ENCODE measurements around the gene MLH3. TPM values are rescaled to one million over a fixed set of nuclear protein-coding genes. Genes with fewer than 3 reads are reported as not detected.

MLH3 gene
- total and polyA plus RNA-seq, 10 of the 15 experiments (the other 5 are each of a cell fraction or from before 2014, with no cell fraction given): 12.6 to 31.2 (median 19.6) TPM

DNA sequence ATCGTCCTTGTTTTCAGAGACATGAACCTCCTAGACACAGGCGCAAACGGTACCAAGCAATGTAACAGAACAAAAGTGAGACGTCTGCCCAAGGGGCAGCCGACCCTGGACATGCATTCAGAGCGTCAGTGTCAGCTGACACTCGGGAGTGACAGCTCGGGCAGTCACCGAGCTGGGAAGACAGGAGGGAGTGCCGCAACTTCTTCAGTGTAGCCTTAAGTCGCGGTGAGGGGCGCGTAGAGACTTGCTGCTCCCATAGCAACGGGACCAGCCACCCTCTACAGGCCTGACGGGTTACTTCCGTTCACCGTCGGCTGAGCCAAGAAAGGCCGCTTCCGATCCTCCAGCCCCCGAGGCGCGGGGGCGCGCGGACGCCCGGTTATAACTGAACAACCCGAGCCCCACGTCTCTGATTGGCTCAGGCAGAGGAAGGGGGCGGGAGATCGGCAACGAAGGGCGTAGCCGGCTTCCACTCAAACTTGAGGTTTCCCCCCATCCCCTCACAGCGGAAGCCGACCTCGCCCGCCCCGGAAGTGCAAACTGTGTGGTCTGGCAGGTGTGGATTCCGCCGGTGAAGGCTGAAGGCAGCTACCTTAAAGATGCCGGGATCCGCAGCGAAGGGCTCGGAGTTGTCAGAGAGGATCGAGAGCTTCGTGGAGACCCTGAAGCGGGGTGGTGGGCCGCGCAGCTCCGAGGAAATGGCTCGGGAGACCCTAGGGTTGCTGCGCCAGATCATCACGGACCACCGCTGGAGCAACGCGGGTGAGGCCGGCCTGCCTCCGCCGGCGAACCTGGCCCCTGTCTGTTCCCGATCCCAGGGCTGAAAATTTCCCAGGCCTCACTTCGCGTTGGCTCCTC is 48.6 kb downstream of the MLH3 start, which contains the start of gene EIF2B2 (continued):
- TF ChIP-seq, protein P1, sequence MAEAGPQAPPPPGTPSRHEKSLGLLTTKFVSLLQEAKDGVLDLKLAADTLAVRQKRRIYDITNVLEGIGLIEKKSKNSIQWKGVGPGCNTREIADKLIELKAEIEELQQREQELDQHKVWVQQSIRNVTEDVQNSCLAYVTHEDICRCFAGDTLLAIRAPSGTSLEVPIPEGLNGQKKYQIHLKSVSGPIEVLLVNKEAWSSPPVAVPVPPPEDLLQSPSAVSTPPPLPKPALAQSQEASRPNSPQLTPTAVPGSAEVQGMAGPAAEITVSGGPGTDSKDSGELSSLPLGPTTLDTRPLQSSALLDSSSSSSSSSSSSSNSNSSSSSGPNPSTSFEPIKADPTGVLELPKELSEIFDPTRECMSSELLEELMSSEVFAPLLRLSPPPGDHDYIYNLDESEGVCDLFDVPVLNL (IDR thresholded peaks at IDR 0.05; ENCODE audit: low read depth, low read length): no peak; the same call in 1 of the 2 replicates
- TF ChIP-seq SUZ12 (IDR thresholded peaks at IDR 0.05; ENCODE audit: unreplicated experiment) (no peak), CBX3 (IDR thresholded peaks at IDR 0.05; ENCODE audit: borderline replicate concordance, low read depth) (no peak), CREB1 (IDR thresholded peaks at IDR 0.05; ENCODE audit: low read depth) (peak; percentile 70), BHLHE40 (IDR thresholded peaks at IDR 0.05; ENCODE audit: borderline replicate concordance in 1 of 2, low read depth in 2 of 2, low read length in 1 of 2) (peak; percentile 13 to 26; a peak in 1 of 4 replicates), WRNIP1 (IDR thresholded peaks at IDR 0.05; ENCODE audit: borderline replicate concordance, low read depth, low read length) (no peak), CHD1 (IDR thresholded peaks at IDR 0.05; ENCODE audit: low read depth, low read length) (peak; percentile 85; the same call in 1 of the 2 replicates), EZH2 (IDR thresholded peaks at IDR 0.05; ENCODE audit: borderline replicate concordance, control insufficient read depth, low read depth, low read length) (no peak), NR2F1 (conservative IDR thresholded peaks at IDR 0.05) (0 out of 2 replicates have a peak, but pooled peaks have one; percentile 29), LARP7 (IDR thresholded peaks at IDR 0.05) (peak; percentile 77), NFXL1 (IDR thresholded peaks at IDR 0.05; ENCODE audit: borderline replicate concordance) (no peak), PML (IDR thresholded peaks at IDR 0.05; ENCODE audit: low read length) (peak; percentile 47; the same call in 1 of the 2 replicates), NBN (IDR thresholded peaks at IDR 0.05) (peak; percentile 60; the same call in 1 of the 2 replicates), EP300 (IDR thresholded peaks at IDR 0.05; ENCODE audit: borderline replicate concordance in 1 of 2, control insufficient read depth in 1 of 2, low read depth in 2 of 2, low read length in 2 of 2) (no peak; a peak in 1 of 4 replicates)
- TF ChIP-seq, protein P2, sequence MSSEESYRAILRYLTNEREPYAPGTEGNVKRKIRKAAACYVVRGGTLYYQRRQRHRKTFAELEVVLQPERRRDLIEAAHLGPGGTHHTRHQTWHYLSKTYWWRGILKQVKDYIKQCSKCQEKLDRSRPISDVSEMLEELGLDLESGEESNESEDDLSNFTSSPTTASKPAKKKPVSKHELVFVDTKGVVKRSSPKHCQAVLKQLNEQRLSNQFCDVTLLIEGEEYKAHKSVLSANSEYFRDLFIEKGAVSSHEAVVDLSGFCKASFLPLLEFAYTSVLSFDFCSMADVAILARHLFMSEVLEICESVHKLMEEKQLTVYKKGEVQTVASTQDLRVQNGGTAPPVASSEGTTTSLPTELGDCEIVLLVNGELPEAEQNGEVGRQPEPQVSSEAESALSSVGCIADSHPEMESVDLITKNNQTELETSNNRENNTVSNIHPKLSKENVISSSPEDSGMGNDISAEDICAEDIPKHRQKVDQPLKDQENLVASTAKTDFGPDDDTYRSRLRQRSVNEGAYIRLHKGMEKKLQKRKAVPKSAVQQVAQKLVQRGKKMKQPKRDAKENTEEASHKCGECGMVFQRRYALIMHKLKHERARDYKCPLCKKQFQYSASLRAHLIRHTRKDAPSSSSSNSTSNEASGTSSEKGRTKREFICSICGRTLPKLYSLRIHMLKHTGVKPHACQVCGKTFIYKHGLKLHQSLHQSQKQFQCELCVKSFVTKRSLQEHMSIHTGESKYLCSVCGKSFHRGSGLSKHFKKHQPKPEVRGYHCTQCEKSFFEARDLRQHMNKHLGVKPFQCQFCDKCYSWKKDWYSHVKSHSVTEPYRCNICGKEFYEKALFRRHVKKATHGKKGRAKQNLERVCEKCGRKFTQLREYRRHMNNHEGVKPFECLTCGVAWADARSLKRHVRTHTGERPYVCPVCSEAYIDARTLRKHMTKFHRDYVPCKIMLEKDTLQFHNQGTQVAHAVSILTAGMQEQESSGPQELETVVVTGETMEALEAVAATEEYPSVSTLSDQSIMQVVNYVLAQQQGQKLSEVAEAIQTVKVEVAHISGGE (CRISPR knock-in tag; IDR thresholded peaks at IDR 0.05): no peak
- TF ChIP-seq, protein P3, sequence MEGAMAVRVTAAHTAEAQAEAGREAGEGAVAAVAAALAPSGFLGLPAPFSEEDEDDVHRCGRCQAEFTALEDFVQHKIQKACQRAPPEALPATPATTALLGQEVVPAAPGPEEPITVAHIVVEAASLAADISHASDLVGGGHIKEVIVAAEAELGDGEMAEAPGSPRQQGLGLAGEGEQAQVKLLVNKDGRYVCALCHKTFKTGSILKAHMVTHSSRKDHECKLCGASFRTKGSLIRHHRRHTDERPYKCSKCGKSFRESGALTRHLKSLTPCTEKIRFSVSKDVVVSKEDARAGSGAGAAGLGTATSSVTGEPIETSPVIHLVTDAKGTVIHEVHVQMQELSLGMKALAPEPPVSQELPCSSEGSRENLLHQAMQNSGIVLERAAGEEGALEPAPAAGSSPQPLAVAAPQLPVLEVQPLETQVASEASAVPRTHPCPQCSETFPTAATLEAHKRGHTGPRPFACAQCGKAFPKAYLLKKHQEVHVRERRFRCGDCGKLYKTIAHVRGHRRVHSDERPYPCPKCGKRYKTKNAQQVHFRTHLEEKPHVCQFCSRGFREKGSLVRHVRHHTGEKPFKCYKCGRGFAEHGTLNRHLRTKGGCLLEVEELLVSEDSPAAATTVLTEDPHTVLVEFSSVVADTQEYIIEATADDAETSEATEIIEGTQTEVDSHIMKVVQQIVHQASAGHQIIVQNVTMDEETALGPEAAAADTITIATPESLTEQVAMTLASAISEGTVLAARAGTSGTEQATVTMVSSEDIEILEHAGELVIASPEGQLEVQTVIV (IDR thresholded peaks at IDR 0.05; ENCODE audit: borderline replicate concordance, partially characterized antibody): no peak
- TF ChIP-seq, protein P4, sequence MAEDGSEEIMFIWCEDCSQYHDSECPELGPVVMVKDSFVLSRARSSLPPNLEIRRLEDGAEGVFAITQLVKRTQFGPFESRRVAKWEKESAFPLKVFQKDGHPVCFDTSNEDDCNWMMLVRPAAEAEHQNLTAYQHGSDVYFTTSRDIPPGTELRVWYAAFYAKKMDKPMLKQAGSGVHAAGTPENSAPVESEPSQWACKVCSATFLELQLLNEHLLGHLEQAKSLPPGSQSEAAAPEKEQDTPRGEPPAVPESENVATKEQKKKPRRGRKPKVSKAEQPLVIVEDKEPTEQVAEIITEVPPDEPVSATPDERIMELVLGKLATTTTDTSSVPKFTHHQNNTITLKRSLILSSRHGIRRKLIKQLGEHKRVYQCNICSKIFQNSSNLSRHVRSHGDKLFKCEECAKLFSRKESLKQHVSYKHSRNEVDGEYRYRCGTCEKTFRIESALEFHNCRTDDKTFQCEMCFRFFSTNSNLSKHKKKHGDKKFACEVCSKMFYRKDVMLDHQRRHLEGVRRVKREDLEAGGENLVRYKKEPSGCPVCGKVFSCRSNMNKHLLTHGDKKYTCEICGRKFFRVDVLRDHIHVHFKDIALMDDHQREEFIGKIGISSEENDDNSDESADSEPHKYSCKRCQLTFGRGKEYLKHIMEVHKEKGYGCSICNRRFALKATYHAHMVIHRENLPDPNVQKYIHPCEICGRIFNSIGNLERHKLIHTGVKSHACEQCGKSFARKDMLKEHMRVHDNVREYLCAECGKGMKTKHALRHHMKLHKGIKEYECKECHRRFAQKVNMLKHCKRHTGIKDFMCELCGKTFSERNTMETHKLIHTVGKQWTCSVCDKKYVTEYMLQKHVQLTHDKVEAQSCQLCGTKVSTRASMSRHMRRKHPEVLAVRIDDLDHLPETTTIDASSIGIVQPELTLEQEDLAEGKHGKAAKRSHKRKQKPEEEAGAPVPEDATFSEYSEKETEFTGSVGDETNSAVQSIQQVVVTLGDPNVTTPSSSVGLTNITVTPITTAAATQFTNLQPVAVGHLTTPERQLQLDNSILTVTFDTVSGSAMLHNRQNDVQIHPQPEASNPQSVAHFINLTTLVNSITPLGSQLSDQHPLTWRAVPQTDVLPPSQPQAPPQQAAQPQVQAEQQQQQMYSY (CRISPR knock-in tag; IDR thresholded peaks at IDR 0.05): no peak
